ENCODE results near the gene INHBC. TPM values are rescaled to one million over a fixed set of nuclear protein-coding genes. Genes with fewer than 3 reads are reported as not detected.

Gene INHBC
- total RNA-seq, 4 donors from 2014 or later: not detected

DNA sequence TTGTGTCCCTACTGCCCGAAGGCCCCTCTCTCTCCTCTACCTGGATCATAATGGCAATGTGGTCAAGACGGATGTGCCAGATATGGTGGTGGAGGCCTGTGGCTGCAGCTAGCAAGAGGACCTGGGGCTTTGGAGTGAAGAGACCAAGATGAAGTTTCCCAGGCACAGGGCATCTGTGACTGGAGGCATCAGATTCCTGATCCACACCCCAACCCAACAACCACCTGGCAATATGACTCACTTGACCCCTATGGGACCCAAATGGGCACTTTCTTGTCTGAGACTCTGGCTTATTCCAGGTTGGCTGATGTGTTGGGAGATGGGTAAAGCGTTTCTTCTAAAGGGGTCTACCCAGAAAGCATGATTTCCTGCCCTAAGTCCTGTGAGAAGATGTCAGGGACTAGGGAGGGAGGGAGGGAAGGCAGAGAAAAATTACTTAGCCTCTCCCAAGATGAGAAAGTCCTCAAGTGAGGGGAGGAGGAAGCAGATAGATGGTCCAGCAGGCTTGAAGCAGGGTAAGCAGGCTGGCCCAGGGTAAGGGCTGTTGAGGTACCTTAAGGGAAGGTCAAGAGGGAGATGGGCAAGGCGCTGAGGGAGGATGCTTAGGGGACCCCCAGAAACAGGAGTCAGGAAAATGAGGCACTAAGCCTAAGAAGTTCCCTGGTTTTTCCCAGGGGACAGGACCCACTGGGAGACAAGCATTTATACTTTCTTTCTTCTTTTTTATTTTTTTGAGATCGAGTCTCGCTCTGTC, 22.3 kb downstream of the INHBC start:
- no peaks in the 10 kb centered on the region for H3K9me3 ChIP-seq
- no peaks in the 10 kb centered on the region for H3K27me3 ChIP-seq
- TF ChIP-seq, protein P1, sequence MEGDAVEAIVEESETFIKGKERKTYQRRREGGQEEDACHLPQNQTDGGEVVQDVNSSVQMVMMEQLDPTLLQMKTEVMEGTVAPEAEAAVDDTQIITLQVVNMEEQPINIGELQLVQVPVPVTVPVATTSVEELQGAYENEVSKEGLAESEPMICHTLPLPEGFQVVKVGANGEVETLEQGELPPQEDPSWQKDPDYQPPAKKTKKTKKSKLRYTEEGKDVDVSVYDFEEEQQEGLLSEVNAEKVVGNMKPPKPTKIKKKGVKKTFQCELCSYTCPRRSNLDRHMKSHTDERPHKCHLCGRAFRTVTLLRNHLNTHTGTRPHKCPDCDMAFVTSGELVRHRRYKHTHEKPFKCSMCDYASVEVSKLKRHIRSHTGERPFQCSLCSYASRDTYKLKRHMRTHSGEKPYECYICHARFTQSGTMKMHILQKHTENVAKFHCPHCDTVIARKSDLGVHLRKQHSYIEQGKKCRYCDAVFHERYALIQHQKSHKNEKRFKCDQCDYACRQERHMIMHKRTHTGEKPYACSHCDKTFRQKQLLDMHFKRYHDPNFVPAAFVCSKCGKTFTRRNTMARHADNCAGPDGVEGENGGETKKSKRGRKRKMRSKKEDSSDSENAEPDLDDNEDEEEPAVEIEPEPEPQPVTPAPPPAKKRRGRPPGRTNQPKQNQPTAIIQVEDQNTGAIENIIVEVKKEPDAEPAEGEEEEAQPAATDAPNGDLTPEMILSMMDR (IDR thresholded peaks at IDR 0.05): no peak
- no peak for TF ChIP-seq POLR2A (IDR thresholded peaks at IDR 0.05)
- no peaks in the 10 kb centered on the region for H3K36me3 ChIP-seq
- peaks cover 8 to 37% (median 15%) of the 10 kb centered on the region in 4 donors for H3K4me1 ChIP-seq
- H3K27ac ChIP-seq: no peak overlapping the region
- no peak for DNase-seq
- H3K4me3 ChIP-seq: peak overlapping the region in 1 of 4 donors; percentile 18

DNA sequence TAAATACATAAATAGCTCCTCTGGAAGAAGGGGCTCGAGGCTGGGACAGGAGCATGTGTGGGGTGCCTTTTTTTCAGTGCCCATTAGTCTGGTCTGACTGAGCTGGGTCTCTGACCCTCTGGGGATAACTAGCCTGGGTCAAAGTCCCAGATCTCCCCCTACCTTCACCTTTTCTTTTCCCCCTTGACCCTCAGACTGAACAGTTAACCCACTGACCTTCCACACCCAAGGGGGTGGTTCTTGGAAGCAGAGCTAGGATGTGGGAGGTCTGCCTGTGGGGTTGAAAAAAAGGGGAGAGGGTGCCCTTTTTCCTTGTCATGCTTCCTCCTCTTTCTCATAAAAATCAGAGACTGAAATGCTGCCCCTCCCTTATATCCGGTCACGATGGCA, 24.1 kb downstream of the INHBC start:
- no peak for DNase-seq
- no peaks in the 10 kb centered on the region for H3K27me3 ChIP-seq
- no peaks in the 10 kb centered on the region for H3K9me3 ChIP-seq
- H3K4me1 ChIP-seq: peaks cover 8 to 48% (median 15%) of the 10 kb centered on the region in 4 donors
- H3K36me3 ChIP-seq: no peaks in the 10 kb centered on the region
- H3K27ac ChIP-seq: peak overlapping the region; percentile 71 to 89 (median 81)
- TF ChIP-seq POLR2A (IDR thresholded peaks at IDR 0.05): no peak
- TF ChIP-seq, protein P1 (IDR thresholded peaks at IDR 0.05): no peak
- H3K4me3 ChIP-seq: peak overlapping the region; percentile 59 to 74 (median 67)

DNA sequence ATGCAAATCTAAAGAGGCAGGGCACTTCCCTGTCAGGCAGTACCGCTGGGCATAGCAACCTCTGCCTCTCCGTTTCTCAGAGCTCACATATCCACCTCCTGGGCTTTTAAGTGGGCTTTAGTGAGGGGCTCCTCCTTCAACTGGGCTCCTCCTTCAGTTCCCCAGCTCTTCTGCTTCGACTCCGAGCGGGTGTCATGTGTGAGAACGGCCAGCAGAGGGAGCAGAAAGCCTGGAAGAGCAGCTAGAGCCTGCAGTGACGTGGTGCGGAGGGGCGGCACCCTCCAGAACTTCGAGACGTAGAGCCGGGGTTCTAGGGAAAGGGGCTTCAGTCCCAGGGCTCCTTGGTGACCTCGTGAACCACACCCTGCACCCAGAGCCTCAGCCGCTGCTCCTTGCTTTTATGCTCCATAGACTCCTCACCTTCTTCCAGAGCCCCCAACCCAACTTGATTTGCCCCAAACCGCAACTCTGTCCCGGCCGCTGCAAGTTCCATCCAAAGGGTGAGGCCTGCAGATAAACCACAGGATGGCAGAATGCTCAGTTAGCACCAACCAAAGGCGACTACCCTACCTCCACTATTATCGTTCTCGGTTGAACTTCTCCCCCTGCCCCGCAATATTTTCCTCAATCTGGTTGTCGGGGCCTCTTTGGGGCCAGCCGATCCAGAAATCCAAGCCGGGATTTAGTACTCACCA, 24.6 kb downstream of the INHBC start:
- H3K27me3 ChIP-seq: no peaks in the 10 kb centered on the region
- H3K9me3 ChIP-seq: no peaks in the 10 kb centered on the region
- peak overlapping the region; percentile 71 to 89 (median 81) for H3K27ac ChIP-seq
- H3K4me3 ChIP-seq: peak overlapping the region; percentile 59 to 74 (median 67)
- peaks cover 8 to 48% (median 15%) of the 10 kb centered on the region in 4 donors for H3K4me1 ChIP-seq
- TF ChIP-seq, protein P1 (IDR thresholded peaks at IDR 0.05): peak; percentile 96 to 99 (median 98)
- TF ChIP-seq POLR2A (IDR thresholded peaks at IDR 0.05): no peak
- no peaks in the 10 kb centered on the region for H3K36me3 ChIP-seq
- peak; percentile 92 to 97 (median 94) for DNase-seq

DNA sequence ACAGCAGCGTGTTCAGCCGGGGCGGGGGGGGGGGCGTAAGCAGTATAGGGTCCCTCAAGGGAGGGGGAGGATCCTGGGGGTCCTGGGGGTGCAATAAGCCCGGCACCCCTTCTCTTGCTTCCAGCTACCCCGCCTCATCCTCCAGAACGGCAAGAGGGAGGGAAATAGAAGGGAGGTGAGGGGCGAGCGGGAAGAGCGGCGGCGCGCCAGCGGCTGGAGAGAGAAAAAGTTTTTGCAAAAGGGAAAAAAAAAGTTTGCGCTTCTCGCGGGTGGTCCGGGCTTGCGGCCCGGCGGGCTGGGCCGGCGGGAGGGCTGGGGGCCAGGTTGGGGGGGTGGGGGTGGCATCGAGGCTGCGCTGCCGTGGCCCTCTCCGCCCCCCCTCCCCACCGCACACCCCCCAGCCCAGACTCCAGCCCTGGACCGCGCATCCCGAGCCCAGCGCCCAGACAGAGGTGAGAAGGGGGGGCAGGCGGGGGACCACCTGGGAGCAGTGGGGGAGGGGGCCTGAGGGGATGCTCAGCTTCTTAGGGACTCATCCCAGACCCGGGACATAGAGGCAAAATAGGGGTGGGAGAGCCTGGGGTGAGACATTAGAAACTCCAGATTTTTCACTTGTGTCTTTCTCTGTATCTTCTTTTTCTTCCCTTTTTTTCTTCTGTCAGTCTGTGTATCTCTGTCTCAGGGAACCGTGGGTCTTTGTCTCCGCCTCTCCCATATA, 25.3 kb downstream of the INHBC start, which contains the start of gene GLI1:
TSS of gene GLI1 (plus strand) at position 36 of the 718 bp plus-strand sequence. CDS start 3,907 bp downstream, outside the sequence.
- H3K27ac ChIP-seq: peak within 1 kb of the TSS; percentile 80 to 89 (median 82)
- H3K4me1 ChIP-seq: peaks cover 8 to 41% (median 15%) of the 10 kb centered on the region in 4 donors
- H3K27me3 ChIP-seq: no peaks in the 10 kb centered on the region
- TF ChIP-seq POLR2A (IDR thresholded peaks at IDR 0.05): no peak
- TF ChIP-seq, protein P1 (IDR thresholded peaks at IDR 0.05): no peak
- no peaks in the 10 kb centered on the region for H3K36me3 ChIP-seq
- peak within 1 kb of the TSS; percentile 59 to 74 (median 67) for H3K4me3 ChIP-seq
- DNase-seq: peak in 2 of 3 donors; percentile 49 to 74
- no peaks in the 10 kb centered on the region for H3K9me3 ChIP-seq

DNA sequence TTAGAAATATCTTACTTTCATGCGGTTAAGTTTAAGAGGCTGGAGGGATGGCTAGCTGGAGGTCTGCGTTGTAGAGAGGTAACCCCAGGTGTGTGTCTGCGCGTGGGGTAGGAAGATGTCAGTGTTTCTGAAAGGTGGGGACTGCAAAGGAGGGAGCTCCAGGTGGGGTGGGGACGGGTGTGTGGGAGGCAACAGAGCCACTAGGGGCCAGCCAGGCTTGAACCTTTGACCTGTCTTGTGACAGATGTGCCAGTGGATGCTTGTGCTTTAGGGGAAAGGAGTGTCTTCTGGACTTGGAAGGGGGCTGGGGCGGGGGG, 25.8 kb downstream of the INHBC start:
- peak in 1 of 3 donors; percentile 40 for DNase-seq
- H3K9me3 ChIP-seq: no peaks in the 10 kb centered on the region
- TF ChIP-seq, protein P1 (IDR thresholded peaks at IDR 0.05): no peak
- TF ChIP-seq POLR2A (IDR thresholded peaks at IDR 0.05): no peak
- H3K4me1 ChIP-seq: peaks cover 8 to 39% (median 15%) of the 10 kb centered on the region in 4 donors
- no peaks in the 10 kb centered on the region for H3K27me3 ChIP-seq
- H3K27ac ChIP-seq: peak overlapping the region; percentile 80 to 89 (median 82)
- peak overlapping the region; percentile 59 to 74 (median 67) for H3K4me3 ChIP-seq
- H3K36me3 ChIP-seq: no peaks in the 10 kb centered on the region
